Epidermal melanocyte (primary cell): ENCODE measurements around the gene TRAF5.
"Not testable (repeated sequence)": the region's sequence is repeated elsewhere in the genome, so short reads cannot be mapped to it uniquely, and the experiment has no call there.

Source experiments
- DNase-seq: peaks from one replicate; pipeline ENCODE4 v3.0.0; 2011; ENCODE audit warnings: low spot score; ENCODE audit not compliant: insufficient read length

TRAF5 gene

GRCh38 chr1:211344152-211344618, 17.6 kb downstream of the TRAF5 start:
- no peak for DNase-seq

DNA sequence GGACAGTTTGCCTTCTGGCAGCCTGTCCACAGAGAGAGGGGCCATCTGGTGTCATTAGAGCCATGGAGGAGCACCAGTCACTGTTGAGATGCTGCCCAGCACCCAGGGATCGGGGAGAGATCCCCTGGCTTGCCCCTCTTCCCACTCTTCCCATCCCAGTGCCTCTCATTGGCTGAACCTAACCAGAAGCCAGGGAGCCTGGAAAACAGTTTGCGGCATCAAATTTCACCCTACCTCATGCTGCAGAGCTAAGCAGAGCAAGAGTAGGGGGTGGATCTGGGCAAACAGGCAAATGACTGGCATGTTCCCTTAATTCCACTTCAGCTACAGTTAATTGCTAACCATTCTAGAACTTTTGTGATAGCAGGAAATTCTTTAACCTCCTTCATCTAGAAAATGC, 19.1 kb downstream of the TRAF5 start:
- no peak for DNase-seq

- DNase-seq: no peak
Observed at GRCh38 chr1:211347077-211347844, 20.6 kb downstream of the TRAF5 start.

DNA sequence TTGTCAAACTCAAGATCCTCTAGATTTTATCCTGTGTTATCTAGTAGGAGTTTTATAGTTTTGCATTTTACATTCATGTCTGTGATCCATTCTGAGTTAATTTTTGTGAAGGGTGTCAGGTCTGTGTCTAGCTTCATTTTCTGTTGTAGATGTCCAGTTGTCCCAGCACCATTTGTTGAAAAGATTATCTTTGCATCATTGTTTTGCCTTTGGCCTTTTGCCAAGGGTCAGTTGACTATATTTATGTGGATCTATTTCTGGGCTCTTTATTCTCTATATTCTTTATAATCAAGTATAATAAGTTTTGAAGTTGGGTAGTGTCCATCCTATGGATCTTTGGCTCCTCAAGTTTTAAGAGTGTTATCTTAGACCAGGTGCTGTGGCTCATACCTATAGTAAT, 21.9 kb downstream of the TRAF5 start:
- no peak for DNase-seq

GRCh38 chr1:211349741-211350140, 23.1 kb downstream of the TRAF5 start:
- no peak for DNase-seq

- DNase-seq: not testable (repeated sequence)
Observed at GRCh38 chr1:211352055-211352454, 25.4 kb downstream of the TRAF5 start.

- no peak for DNase-seq
Observed at GRCh38 chr1:211352465-211352864, 25.8 kb downstream of the TRAF5 start.

DNA sequence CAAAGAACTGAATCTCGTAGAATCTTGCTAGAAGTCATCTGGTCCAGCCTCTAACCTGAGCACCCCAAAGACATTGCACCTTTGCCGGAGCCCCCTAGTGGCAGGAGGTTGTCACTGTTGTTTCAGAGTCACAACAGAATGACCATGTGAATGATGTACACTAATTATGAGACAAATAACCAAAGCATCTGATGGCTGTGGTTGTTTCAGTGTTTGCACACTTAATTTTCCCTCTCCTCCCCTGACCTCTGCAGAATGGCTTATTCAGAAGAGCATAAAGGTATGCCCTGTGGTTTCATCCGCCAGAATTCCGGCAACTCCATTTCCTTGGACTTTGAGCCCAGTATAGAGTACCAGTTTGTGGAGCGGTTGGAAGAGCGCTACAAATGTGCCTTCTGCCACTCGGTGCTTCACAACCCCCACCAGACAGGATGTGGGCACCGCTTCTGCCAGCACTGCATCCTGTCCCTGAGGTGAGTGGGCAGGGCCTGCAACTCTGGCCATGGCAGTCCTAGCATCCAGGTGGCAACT, 26.4 kb downstream of the TRAF5 start:
- no peak for DNase-seq

GRCh38 chr1:211353562-211354212, 27.1 kb downstream of the TRAF5 start:
- no peak for DNase-seq

DNA sequence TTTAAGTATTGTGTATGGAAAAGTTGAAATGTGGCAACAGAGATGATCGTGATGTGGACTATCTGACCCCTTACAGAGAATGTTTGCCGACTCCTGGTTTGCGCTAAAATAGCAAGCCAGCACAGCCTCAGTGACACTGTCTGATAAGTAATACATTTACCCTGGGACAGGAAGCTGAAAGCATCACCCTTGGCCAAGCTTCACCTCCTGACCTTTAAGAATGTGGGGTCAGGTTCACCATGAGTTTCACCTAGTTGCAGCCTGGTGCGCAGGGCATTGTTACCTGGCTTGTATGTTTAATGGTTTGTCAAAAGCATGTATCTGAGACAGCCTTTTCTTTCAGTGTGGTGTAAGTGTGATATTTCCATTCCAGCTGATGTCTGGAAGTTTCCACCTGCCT, 29.2 kb downstream of the TRAF5 start:
- no peak for DNase-seq

GRCh38 chr1:211356723-211357407, 30.2 kb downstream of the TRAF5 start:
- no peak for DNase-seq

GRCh38 chr1:211358685-211359084, 32.1 kb downstream of the TRAF5 start:
- DNase-seq: no peak

- DNase-seq: no peak
Observed at GRCh38 chr1:211359876-211360275, 33.2 kb downstream of the TRAF5 start.

DNA sequence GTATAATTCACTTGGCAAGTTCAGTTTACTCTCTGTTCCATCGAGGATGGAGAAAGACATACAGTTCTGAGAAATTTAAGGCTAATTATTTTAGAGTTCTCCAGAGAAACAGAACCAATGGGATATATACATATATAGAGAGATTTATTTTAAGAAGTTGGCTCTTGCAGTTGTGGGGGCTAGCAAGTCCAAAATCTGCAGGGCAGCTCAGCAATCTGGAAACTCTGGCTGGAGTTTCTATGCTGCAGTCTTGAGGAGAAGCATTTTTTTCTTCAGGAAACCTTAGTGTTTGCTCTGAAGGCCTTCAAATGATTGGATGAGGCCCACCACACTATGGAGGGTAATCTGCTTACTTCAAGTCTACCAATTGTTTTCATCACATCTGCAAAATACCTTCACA, 34.6 kb downstream of the TRAF5 start:
- no peak for DNase-seq

- no peak for DNase-seq
Observed at GRCh38 chr1:211369640-211370039, 43.0 kb downstream of the TRAF5 start.

DNA sequence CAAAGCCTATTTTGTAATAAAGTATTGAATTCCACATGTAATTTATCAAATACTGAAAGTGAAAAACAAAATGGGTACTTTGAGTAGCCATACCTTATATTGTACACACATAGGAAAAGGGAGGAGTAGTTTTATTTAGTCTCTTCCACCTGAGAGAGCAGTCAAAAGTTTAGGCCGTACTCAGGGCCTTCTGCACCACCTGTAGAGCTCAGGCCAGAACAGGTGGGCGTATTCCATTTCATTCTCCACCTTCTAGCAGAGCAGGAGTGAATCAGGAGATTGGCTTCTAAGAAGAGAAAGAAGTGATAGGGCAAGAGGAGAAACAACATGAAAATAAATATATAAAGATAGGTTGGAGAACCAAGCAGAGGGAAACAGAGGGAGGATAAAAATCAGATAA, 44.0 kb downstream of the TRAF5 start:
- DNase-seq: no peak

GRCh38 chr1:211371406-211372105, 44.9 kb downstream of the TRAF5 start:
- DNase-seq: no peak

DNA sequence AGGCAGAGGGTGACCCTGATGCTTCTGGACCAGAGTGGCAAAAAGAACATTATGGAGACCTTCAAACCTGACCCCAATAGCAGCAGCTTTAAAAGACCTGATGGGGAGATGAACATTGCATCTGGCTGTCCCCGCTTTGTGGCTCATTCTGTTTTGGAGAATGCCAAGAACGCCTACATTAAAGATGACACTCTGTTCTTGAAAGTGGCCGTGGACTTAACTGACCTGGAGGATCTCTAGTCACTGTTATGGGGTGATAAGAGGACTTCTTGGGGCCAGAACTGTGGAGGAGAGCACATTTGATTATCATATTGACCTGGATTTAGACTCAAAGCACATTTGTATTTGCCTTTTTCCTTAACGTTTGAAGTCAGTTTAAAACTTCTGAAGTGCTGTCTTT, 45.8 kb downstream of the TRAF5 start:
- no peak for DNase-seq

- DNase-seq: no peak
Observed at GRCh38 chr1:211375146-211375818, 48.6 kb downstream of the TRAF5 start.

- no peak for DNase-seq
Observed at GRCh38 chr1:211375949-211376348, 49.3 kb downstream of the TRAF5 start.
